ENCODE results near the gene SND1. TPM values are rescaled to one million over a fixed set of nuclear protein-coding genes. Genes with fewer than 3 reads are reported as not detected.
A peak's percentile ranks its signal among the peaks of the same experiment; 100 is the strongest.
"Not testable (repeated sequence)": the region's sequence is repeated elsewhere in the genome, so short reads cannot be mapped to it uniquely, and the experiment has no call there.

The SND1 gene
- total RNA-seq, 1 donor from 2014 or later = 165 TPM

DNA sequence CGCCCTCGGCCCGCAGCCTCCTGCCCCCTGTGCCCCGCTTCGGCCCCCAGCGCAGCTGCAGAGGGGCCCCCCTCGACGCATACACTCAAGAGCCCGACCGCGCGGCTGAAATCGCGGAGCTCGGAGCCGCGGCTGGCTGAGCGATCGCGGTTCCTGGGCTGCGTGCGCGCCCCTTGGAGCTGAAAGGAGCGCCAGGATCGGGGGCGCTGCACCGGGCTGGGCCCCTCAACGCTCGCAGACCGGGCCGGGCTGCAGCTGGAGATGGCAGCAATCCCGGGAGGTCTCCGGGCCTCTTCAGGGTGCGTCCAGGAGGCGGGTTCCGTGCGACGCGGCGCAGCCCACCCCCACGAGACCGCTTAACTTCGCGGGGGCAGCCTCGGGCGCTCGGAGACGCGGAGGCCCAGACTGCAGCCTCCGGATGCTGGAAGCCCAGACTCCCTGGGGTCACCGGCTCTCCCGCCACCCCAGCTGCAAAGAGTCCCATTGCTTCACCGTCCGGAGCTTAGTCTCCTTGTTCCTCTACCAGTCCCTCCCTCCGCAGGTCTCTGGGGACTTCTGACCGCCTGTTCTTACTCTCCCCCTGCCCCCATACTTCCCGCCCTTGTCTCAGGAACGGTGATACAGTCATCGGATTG, 452.2 kb downstream of the SND1 start:
- Mint-ChIP-seq H3K4me1 (ENCODE audit: low read depth, unreplicated experiment) (peaks cover 10% of the 10 kb centered on the region), H3K27ac (ENCODE audit: unreplicated experiment) (no peak overlapping the region), H3K36me3 (ENCODE audit: unreplicated experiment) (no peaks in the 10 kb centered on the region), H3K4me3 (ENCODE audit: unreplicated experiment) (peak overlapping the region; percentile 74), H3K27me3 (ENCODE audit: unreplicated experiment) (peaks cover 11% of the 10 kb centered on the region), H3K9me3 (ENCODE audit: unreplicated experiment) (peaks cover 22% of the 10 kb centered on the region)
- TF ChIP-seq, protein P1, sequence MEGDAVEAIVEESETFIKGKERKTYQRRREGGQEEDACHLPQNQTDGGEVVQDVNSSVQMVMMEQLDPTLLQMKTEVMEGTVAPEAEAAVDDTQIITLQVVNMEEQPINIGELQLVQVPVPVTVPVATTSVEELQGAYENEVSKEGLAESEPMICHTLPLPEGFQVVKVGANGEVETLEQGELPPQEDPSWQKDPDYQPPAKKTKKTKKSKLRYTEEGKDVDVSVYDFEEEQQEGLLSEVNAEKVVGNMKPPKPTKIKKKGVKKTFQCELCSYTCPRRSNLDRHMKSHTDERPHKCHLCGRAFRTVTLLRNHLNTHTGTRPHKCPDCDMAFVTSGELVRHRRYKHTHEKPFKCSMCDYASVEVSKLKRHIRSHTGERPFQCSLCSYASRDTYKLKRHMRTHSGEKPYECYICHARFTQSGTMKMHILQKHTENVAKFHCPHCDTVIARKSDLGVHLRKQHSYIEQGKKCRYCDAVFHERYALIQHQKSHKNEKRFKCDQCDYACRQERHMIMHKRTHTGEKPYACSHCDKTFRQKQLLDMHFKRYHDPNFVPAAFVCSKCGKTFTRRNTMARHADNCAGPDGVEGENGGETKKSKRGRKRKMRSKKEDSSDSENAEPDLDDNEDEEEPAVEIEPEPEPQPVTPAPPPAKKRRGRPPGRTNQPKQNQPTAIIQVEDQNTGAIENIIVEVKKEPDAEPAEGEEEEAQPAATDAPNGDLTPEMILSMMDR (IDR thresholded peaks at IDR 0.05; ENCODE audit: partially characterized antibody, unreplicated experiment) = no peak
- DNase-seq = peak; percentile 65

- Mint-ChIP-seq H3K4me3 (ENCODE audit: unreplicated experiment) (no peak overlapping the region), H3K27ac (ENCODE audit: unreplicated experiment) (no peak overlapping the region), H3K27me3 (ENCODE audit: unreplicated experiment) (peaks cover 11% of the 10 kb centered on the region), H3K36me3 (ENCODE audit: unreplicated experiment) (peaks cover 3% of the 10 kb centered on the region), H3K4me1 (ENCODE audit: low read depth, unreplicated experiment) (peaks cover 9% of the 10 kb centered on the region), H3K9me3 (ENCODE audit: unreplicated experiment) (peaks cover 18% of the 10 kb centered on the region)
- TF ChIP-seq, protein P1 (IDR thresholded peaks at IDR 0.05; ENCODE audit: partially characterized antibody, unreplicated experiment) = no peak
- no peak for DNase-seq
These were observed 453.4 kb downstream of the SND1 start for GRCh38 chr7:128105228-128106022.

- H3K4me1 Mint-ChIP-seq (ENCODE audit: low read depth, unreplicated experiment) = peaks cover 2% of the 10 kb centered on the region
- DNase-seq = no peak
- H3K36me3 Mint-ChIP-seq (ENCODE audit: unreplicated experiment) = peaks cover 4% of the 10 kb centered on the region
- H3K27ac Mint-ChIP-seq (ENCODE audit: unreplicated experiment) = no peak overlapping the region
- peaks cover 10% of the 10 kb centered on the region for H3K27me3 Mint-ChIP-seq (ENCODE audit: unreplicated experiment)
- TF ChIP-seq, protein P1 (IDR thresholded peaks at IDR 0.05; ENCODE audit: partially characterized antibody, unreplicated experiment) = no peak
- H3K4me3 Mint-ChIP-seq (ENCODE audit: unreplicated experiment) = no peak overlapping the region
- H3K9me3 Mint-ChIP-seq (ENCODE audit: unreplicated experiment) = peaks cover 15% of the 10 kb centered on the region
These were observed 454.8 kb downstream of the SND1 start for GRCh38 chr7:128106821-128107220.

DNA sequence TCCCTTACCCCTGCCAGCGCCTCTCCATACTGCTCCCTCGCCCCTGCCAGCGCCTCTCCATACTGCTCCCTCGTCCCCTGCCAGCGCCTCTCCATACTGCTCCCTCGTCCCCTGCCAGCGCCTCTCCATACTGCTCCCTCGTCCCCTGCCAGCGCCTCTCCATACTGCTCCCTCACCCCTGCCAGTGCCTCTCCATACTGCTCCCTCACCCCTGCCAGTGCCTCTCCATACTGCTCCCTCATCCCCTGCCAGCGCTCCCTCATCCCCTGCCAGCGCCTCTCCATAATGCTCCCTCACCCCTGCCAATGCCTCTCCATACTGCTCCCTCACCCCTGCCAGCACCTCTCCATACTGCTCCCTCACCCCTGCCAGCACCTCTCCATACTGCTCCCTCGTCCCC, 455.5 kb downstream of the SND1 start:
- DNase-seq; H3K36me3 Mint-ChIP-seq (ENCODE audit: unreplicated experiment); H3K27ac Mint-ChIP-seq (ENCODE audit: unreplicated experiment); H3K4me1 Mint-ChIP-seq (ENCODE audit: low read depth, unreplicated experiment); H3K4me3 Mint-ChIP-seq (ENCODE audit: unreplicated experiment): not testable (repeated sequence)
- Mint-ChIP-seq H3K27me3 (ENCODE audit: unreplicated experiment) (peaks cover 11% of the 10 kb centered on the region), H3K9me3 (ENCODE audit: unreplicated experiment) (peaks cover 13% of the 10 kb centered on the region)

- Mint-ChIP-seq H3K36me3 (ENCODE audit: unreplicated experiment) (peaks cover 4% of the 10 kb centered on the region), H3K27me3 (ENCODE audit: unreplicated experiment) (peaks cover 9% of the 10 kb centered on the region)
- no peak for DNase-seq
These were observed 456.1 kb downstream of the SND1 start for GRCh38 chr7:128108129-128108528.

More at GRCh38 chr7:128108129-128108528, 456.1 kb downstream of the SND1 start:
- TF ChIP-seq, protein P1 (IDR thresholded peaks at IDR 0.05; ENCODE audit: partially characterized antibody, unreplicated experiment) = no peak
- no peak overlapping the region for H3K27ac Mint-ChIP-seq (ENCODE audit: unreplicated experiment)
- H3K9me3 Mint-ChIP-seq (ENCODE audit: unreplicated experiment) = peaks cover 12% of the 10 kb centered on the region
- no peak overlapping the region for H3K4me3 Mint-ChIP-seq (ENCODE audit: unreplicated experiment)
- peaks cover 8% of the 10 kb centered on the region for H3K4me1 Mint-ChIP-seq (ENCODE audit: low read depth, unreplicated experiment)
